Measurements from ENCODE around the gene STARD6.

- TF ChIP-seq EZH2 (IDR thresholded peaks at IDR 0.05; ENCODE audit: insufficient read depth, poor library complexity, severe bottlenecking) (no peak), EZH2phosphoT487 (IDR thresholded peaks at IDR 0.05; ENCODE audit: insufficient read depth, low read depth) (no peak)
These were observed 41.4 kb downstream of the STARD6 start for GRCh38 chr18:54316071-54316820.
